ENCODE measurements around the gene ABCG1.
A peak's percentile ranks its signal among the peaks of the same experiment; 100 is the strongest.

Gene ABCG1

DNA sequence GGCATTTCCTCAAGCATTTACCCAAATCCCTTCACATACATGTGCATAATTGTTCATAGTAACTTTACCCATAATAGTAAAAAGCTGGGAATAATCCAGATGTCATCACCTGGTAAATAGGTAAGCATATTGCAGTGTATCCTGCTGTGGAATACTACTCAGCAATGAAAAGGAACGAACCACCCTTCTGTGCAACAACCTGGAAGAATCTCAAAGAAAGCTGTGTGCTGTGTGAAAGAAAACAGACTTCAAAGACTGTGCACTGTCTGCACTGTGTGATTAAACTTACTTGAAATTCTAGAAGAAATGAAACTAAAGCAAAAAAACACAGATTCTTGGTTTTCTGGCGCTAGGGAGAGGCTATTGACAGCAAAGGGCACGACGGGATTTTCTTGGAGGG, 118.3 kb downstream of the ABCG1 start:
- FAIRE-seq (no peak), DNase-seq (ENCODE audit: insufficient read length, low spot score) (no peak)
- TF ChIP-seq, protein P1, sequence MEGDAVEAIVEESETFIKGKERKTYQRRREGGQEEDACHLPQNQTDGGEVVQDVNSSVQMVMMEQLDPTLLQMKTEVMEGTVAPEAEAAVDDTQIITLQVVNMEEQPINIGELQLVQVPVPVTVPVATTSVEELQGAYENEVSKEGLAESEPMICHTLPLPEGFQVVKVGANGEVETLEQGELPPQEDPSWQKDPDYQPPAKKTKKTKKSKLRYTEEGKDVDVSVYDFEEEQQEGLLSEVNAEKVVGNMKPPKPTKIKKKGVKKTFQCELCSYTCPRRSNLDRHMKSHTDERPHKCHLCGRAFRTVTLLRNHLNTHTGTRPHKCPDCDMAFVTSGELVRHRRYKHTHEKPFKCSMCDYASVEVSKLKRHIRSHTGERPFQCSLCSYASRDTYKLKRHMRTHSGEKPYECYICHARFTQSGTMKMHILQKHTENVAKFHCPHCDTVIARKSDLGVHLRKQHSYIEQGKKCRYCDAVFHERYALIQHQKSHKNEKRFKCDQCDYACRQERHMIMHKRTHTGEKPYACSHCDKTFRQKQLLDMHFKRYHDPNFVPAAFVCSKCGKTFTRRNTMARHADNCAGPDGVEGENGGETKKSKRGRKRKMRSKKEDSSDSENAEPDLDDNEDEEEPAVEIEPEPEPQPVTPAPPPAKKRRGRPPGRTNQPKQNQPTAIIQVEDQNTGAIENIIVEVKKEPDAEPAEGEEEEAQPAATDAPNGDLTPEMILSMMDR (IDR thresholded peaks at IDR 0.05; ENCODE audit: insufficient read depth, missing control alignments): no peak

DNA sequence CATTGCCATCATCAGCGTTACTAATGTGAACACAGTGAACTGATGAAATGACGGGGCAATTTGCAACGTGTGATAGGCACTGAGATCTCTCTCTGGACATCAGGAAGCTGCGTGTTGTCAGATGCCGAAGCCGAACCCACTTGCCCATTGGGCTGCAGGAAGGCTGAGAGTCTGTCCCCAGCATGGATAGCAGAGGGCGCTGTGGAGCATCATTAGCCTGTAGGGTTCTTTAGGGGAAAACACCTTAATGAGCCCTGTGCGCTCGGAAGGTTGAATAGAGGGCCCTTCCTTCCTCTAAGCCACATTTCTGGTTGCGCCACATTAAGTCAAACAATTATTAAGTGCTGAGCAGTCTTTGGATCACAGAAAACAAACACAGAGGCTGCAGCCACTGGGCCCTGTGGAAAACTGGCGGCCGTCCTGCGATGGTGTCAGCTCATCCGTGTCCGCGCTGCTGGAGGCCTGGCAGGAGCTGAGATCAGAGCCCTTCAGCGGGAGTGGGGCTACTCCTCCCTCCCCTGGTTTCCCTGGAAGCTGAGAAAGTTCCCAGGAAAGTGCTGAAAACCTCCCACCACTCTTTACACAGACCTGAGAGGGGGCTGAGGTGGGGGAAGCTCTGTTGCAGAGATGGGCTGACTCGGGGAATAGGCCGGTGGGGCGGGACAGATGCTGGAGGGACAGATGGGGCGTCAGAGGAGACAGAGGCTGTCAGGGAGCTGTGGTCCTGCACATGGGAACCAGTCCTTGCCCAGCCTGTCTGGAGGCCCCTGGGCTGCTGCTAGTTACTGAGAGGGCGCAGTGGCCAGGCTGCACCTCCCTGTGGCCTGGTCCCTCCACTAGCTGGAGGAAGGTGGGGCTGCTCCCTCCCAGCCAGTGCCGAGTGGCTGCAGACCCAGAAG, 119.1 kb downstream of the ABCG1 start:
- DNase-seq (ENCODE audit: insufficient read length, low spot score) (no peak), FAIRE-seq (no peak)
- TF ChIP-seq, protein P1 (IDR thresholded peaks at IDR 0.05; ENCODE audit: insufficient read depth, missing control alignments): peak; percentile 60

GRCh38 chr21:42338729-42339715, 120.1 kb downstream of the ABCG1 start:
- TF ChIP-seq, protein P1 (IDR thresholded peaks at IDR 0.05; ENCODE audit: insufficient read depth, missing control alignments): no peak
- no peak for FAIRE-seq
- DNase-seq (ENCODE audit: insufficient read length, low spot score): no peak

DNA sequence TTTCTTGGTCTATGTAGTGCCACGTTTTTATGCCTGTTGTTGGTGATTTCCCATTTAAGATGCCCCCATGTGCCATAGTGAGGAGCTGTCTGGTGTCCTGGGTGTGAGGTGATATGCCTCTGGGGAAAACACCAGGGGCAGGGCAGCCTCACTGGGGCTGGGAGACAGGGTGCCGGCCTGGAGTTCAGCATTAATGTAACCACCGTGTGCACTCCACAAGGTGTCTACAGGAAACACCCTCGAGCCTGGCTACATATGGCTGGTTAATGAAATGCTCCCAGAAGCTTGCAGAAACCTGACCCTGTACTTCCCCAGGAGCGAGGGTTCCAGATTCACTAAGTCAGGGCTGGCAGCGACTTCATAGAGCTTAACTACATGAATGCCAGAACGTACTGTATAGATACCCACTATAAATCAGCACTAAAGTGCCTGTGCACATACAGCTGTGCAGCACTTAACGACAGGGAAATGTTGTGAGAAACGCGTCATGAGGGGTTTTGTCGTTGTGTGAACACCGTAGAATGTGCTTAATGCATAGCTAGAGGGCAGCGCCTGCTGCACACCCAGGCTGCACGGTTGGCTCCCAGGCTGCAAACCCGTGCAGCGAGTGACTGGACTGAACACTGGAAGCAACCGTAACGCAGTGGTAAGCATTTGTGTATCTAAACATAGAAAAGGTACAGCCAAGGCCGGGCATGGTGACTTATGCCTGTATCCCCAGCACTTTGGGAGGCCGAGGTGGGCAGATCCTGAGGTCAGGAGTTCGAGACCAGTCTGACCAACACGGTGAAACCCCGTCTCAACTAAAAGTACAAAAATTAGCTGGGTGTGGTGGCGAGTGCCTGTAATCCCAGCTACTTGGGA, 121.5 kb downstream of the ABCG1 start:
- DNase-seq (ENCODE audit: insufficient read length, low spot score): no peak
- no peak for FAIRE-seq
- TF ChIP-seq, protein P1 (IDR thresholded peaks at IDR 0.05; ENCODE audit: insufficient read depth, missing control alignments): no peak

- TF ChIP-seq, protein P1 (IDR thresholded peaks at IDR 0.05; ENCODE audit: insufficient read depth, missing control alignments): no peak
- FAIRE-seq (no peak), DNase-seq (ENCODE audit: insufficient read length, low spot score) (no peak)
These were observed 123.0 kb downstream of the ABCG1 start for GRCh38 chr21:42341776-42342542.

- FAIRE-seq: no peak
- DNase-seq (ENCODE audit: insufficient read length, low spot score): no peak
- TF ChIP-seq, protein P1 (IDR thresholded peaks at IDR 0.05; ENCODE audit: insufficient read depth, missing control alignments): no peak
These were observed 124.2 kb downstream of the ABCG1 start for GRCh38 chr21:42343101-42343500.
